GM12878 (cell line): Measurements from ENCODE around the gene WSCD2. TPM values are rescaled to one million over a fixed set of nuclear protein-coding genes. Genes with fewer than 3 reads are reported as not detected.

Source experiments
- CUX1 ChIP-seq: IDR thresholded peaks from 2 replicates; pipeline ENCODE4 v1.6.1; 2012; ENCODE audit warnings: improper control_type of control experiment, low read depth, low read length; ENCODE audit not compliant: insufficient replicate concordance
- polyA plus RNA-seq, 11 experiments: library from polyadenylated mRNA; depleted of rRNA in 4 of 11; unstranded in 6 of 11; stranded (reverse) in 5 of 11; fragments of >200 nt; fragmentation: Nextera tagmentation in 4 of 11; fragmentation: Illumina TruSeq in 1 of 11; extraction: Ambion mirVana in 4 of 11; extraction: Trizol in 1 of 11; gene quantifications; 1 replicate in 1 of 11; 2 replicates in 10 of 11; pipeline versions ENCODE4 v1.2.1 to v1.2.3, GENCODE V29; 2011 to 2016; ENCODE audit warnings: inconsistent platforms in 2 of 11, missing spikeins in 2 of 11, low read depth in 1 of 11
- total RNA-seq, 4 experiments: library from RNA; depleted of rRNA in 3 of 4; stranded (reverse); fragments of >200 nt in 3 of 4; fragmentation: Illumina TruSeq in 1 of 4; extraction: Trizol in 1 of 4; gene quantifications; 2 replicates each; pipeline versions ENCODE4 v1.2.1 to v1.2.3, GENCODE V29; 2013 to 2021

Gene WSCD2
- total and polyA plus RNA-seq, 10 of the 15 experiments (the other 5 are each of a cell fraction or from before 2014, with no cell fraction given): 0.41 TPM; not detected in 9

GRCh38 chr12:108299516-108299915 is 170.4 kb downstream of the WSCD2 start (continued):
- no peak for TF ChIP-seq CUX1
- TF ChIP-seq, all 136 proteins: peak for 0

Other genes with a start within 250 kb of the WSCD2 start
- gene CMKLR1, start 210.0 kb downstream of the WSCD2 start, total RNA-seq (2014; rRNA removed): 27.8 and 30.1 TPM in 2 replicates
- 26.2 and 28.0 TPM in 2 replicates for gene CMKLR1, start 210.0 kb downstream of the WSCD2 start, total RNA-seq (2014; rRNA removed; fragmentation: Illumina TruSeq; extraction: Trizol)
- 52.3 and 53.2 TPM in 2 replicates for gene CMKLR1, start 210.0 kb downstream of the WSCD2 start, total RNA-seq (2021)
- 31.8 and 41.5 TPM in 2 replicates for gene CMKLR1, start 210.0 kb downstream of the WSCD2 start, polyA plus RNA-seq (2011; rRNA removed)
- 43.6 and 61.3 TPM in 2 replicates for gene CMKLR1, start 210.0 kb downstream of the WSCD2 start, polyA plus RNA-seq (2014; fragmentation: Illumina TruSeq; extraction: Trizol)
- gene CMKLR1, start 210.0 kb downstream of the WSCD2 start, polyA plus RNA-seq (2014; fragmentation: Nextera tagmentation; extraction: Ambion mirVana): 10 to 100 TPM; 13.8 to 17.4 TPM
- 19.3 and 21.3 TPM in 2 replicates for gene CMKLR1, start 210.0 kb downstream of the WSCD2 start, polyA plus RNA-seq (2014; rRNA removed)
- gene CMKLR1, start 210.0 kb downstream of the WSCD2 start, polyA plus RNA-seq (2016; fragmentation: Nextera tagmentation; extraction: Ambion mirVana): 10 to 100 TPM; 25.1 to 26.2 TPM